GM23338 (cell line): ENCODE results near the gene C1orf146.

Source experiments
- CREB1 ChIP-seq: fragments of 250-450 bp; sonication (Bioruptor Pico); IDR thresholded peaks from 2 replicates; pipeline ENCODE4 v1.5.0; 2020; ENCODE audit warnings: low read depth, mild to moderate bottlenecking, moderate library complexity
- CTCF ChIP-seq, 2 experiments: fragments of 200-600 bp in 1 of 2; sonication (generic) in 1 of 2; conservative IDR thresholded peaks; 2 replicates each; pipeline versions ENCODE4 v1.5.1 to v1.6.1; 2016 to 2017; ENCODE audit warnings: antibody characterized with exemption in 2 of 2, low read depth in 2 of 2, mild to moderate bottlenecking in 2 of 2, moderate library complexity in 1 of 2
- EZH2 ChIP-seq: fragments of 200-600 bp; sonication (generic); IDR thresholded peaks from one replicate; pipeline ENCODE4 v1.8.0; 2017; ENCODE audit warnings: antibody characterized with exemption, mild to moderate bottlenecking, low read depth; ENCODE audit not compliant: unreplicated experiment
- EZH2phosphoT487 ChIP-seq: fragments of 200-600 bp; sonication (generic); IDR thresholded peaks from one replicate; pipeline ENCODE4 v1.8.1; 2018; ENCODE audit warnings: antibody characterized with exemption; ENCODE audit not compliant: unreplicated experiment
- JUNB ChIP-seq: IDR thresholded peaks from one replicate; pipeline ENCODE4 v1.6.1; 2016; ENCODE audit warnings: antibody characterized with exemption; ENCODE audit not compliant: unreplicated experiment
- NANOG ChIP-seq: IDR thresholded peaks from 2 replicates; pipeline ENCODE4 v1.6.1; 2016; ENCODE audit warnings: antibody characterized with exemption, borderline replicate concordance
- POLR2AphosphoS5 ChIP-seq: IDR thresholded peaks from 2 replicates; pipeline ENCODE4 v1.6.1; 2016; ENCODE audit warnings: antibody characterized with exemption, low read depth
- STAT1 ChIP-seq: IDR thresholded peaks from one replicate; pipeline ENCODE4 v1.6.1; 2016; ENCODE audit warnings: antibody characterized with exemption; ENCODE audit not compliant: unreplicated experiment
- ZNF331 ChIP-seq: fragments of 250-450 bp; sonication (Bioruptor Pico); IDR thresholded peaks from 2 replicates; pipeline ENCODE4 v1.5.0; 2020; ENCODE audit warnings: low read depth, mild to moderate bottlenecking, moderate library complexity
- TF ChIP-seq, protein P1 (sequence below): IDR thresholded peaks from one replicate; pipeline ENCODE4 v1.6.1; 2018; ENCODE audit warnings: antibody characterized with exemption; ENCODE audit not compliant: unreplicated experiment
- TF ChIP-seq, protein P2 (sequence below): IDR thresholded peaks from 2 replicates; pipeline ENCODE4 v1.6.1; 2016; ENCODE audit warnings: antibody characterized with exemption

GRCh38 chr1:92273039-92273438, 55.3 kb downstream of the C1orf146 start:
- TF ChIP-seq EZH2 (no peak), CTCF (conservative IDR thresholded peaks at IDR 0.05; ENCODE audit: low read depth in 2 of 2) (no peak), POLR2AphosphoS5 (no peak), JUNB (no peak), CREB1 (CRISPR knock-in tag) (no peak), EZH2phosphoT487 (no peak), STAT1 (no peak), NANOG (no peak), ZNF331 (CRISPR knock-in tag) (no peak)
- TF ChIP-seq, protein P1, sequence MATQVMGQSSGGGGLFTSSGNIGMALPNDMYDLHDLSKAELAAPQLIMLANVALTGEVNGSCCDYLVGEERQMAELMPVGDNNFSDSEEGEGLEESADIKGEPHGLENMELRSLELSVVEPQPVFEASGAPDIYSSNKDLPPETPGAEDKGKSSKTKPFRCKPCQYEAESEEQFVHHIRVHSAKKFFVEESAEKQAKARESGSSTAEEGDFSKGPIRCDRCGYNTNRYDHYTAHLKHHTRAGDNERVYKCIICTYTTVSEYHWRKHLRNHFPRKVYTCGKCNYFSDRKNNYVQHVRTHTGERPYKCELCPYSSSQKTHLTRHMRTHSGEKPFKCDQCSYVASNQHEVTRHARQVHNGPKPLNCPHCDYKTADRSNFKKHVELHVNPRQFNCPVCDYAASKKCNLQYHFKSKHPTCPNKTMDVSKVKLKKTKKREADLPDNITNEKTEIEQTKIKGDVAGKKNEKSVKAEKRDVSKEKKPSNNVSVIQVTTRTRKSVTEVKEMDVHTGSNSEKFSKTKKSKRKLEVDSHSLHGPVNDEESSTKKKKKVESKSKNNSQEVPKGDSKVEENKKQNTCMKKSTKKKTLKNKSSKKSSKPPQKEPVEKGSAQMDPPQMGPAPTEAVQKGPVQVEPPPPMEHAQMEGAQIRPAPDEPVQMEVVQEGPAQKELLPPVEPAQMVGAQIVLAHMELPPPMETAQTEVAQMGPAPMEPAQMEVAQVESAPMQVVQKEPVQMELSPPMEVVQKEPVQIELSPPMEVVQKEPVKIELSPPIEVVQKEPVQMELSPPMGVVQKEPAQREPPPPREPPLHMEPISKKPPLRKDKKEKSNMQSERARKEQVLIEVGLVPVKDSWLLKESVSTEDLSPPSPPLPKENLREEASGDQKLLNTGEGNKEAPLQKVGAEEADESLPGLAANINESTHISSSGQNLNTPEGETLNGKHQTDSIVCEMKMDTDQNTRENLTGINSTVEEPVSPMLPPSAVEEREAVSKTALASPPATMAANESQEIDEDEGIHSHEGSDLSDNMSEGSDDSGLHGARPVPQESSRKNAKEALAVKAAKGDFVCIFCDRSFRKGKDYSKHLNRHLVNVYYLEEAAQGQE = no peak
- TF ChIP-seq, protein P2, sequence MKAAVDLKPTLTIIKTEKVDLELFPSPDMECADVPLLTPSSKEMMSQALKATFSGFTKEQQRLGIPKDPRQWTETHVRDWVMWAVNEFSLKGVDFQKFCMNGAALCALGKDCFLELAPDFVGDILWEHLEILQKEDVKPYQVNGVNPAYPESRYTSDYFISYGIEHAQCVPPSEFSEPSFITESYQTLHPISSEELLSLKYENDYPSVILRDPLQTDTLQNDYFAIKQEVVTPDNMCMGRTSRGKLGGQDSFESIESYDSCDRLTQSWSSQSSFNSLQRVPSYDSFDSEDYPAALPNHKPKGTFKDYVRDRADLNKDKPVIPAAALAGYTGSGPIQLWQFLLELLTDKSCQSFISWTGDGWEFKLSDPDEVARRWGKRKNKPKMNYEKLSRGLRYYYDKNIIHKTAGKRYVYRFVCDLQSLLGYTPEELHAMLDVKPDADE = no peak
